HG02678 (cell line): ENCODE results near the gene PER3.
A peak's percentile ranks its signal among the peaks of the same experiment; 100 is the strongest.

Source experiments
- ATAC-seq: cut with Tn5 transposase; IDR thresholded peaks from one replicate; pipeline ENCODE4 v1.9.1; 2021; ENCODE audit warnings: mild to moderate bottlenecking, moderate library complexity; ENCODE audit not compliant: unreplicated experiment

PER3 gene

DNA sequence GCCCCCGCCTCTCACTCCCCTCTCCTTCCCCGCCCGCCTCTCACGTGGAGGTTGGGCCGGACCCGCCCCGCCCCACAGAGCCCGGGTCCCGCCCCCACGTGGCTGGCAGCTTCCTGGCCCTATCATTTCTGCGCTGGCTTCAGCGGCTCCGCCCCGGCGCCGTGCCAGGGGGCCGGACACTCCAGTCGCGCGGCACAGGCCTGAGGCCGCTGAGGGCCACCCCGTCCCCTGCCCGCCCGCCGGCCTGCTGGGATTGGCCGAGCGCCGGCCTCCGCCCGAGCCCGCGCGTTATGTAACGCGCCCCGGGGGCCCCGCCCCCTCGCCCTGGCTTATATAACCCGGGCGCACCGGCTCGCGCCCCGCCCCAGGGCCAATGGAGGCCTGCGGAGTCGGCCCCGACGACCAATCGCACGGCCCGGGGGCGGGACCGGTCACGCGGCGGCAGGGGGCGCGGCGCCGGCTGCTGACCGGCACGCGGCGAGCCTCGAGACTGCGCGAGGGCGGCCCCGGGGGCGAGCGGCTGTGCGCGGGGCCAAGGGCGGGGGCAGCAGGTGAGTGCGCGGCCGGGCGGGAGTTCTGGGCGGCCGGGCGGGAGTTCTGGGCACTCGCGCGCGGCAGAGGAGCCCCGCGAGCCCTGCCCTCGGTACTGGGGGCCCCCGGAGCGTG, at the start of gene PER3:
TSS of gene PER3 (plus strand) at position 466 of the 666 bp plus-strand sequence. CDS start 587 bp downstream, outside the sequence.
- peak; percentile 93 for ATAC-seq

DNA sequence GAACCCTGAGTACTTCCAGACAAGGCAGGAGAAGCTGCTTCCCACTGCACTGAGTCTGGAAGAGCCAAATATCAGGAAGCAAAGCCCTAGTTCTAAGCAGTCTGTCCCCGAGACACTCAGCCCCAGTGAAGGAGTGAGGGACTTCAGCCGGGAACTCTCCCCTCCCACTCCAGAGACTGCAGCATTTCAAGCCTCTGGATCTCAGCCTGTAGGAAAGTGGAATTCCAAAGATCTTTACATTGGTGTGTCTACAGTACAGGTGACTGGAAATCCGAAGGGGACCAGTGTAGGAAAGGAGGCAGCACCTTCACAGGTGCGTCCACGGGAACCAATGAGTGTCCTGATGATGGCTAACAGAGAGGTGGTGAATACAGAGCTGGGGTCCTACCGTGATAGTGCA, 46.0 kb upstream of the PER3 start:
- no peak for ATAC-seq

GRCh38 chr1:7743346-7743745, 40.7 kb upstream of the PER3 start:
- no peak for ATAC-seq

DNA sequence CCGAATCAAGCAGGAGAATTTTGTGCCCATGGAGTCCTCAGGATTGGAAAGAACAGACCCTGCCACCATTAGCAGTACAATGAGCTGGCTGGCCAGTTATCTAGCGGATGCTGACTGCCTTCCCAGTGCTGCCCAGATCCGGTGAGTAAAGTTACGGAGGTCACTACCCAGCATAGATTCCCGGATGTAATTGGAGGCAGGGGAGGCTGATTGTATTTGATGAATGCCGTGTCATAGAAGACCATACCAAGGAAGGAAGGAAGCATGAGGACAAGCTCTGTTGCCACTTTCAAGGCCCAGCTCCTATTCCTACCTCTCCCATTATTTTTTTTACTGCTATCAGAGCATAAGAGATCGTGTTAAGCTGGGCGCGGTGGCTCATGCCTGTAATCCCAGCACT, 39.2 kb upstream of the PER3 start:
- ATAC-seq = no peak

DNA sequence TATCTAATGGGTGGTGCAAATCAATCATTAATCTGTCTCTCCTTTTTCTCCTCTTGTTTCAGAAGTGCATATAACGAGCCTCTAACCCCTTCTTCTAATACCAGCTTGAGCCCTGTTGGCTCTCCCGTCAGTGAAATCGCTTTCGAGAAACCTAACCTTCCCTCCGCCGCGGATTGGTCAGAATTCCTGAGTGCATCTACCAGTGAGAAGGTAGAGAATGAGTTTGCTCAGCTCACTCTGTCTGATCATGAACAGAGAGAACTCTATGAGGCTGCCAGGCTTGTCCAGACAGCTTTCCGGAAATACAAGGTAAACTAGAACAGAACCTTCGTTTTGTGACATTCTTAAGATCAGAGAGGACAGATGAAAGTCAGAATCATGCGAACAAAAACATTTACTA, 38.3 kb upstream of the PER3 start:
- ATAC-seq = no peak

DNA sequence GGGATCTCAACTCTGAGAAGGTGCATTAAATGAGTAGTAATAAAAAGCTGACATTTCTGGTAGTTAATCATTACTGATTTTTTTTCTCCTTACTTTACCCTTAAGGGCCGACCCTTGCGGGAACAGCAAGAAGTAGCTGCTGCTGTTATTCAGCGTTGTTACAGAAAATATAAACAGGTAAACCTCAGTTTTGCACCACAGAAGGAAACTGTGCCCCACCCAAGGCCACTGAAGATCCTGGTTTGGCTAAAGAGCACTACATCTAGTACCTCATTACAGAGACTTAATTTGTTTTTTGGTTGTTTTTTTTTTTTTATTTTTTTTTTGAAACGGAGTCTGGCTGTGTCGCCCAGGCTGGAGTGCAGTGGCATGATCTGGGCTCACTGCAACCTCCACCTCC, 36.5 kb upstream of the PER3 start:
- no peak for ATAC-seq

GRCh38 chr1:7749126-7749525, 35.0 kb upstream of the PER3 start:
- no peak for ATAC-seq

DNA sequence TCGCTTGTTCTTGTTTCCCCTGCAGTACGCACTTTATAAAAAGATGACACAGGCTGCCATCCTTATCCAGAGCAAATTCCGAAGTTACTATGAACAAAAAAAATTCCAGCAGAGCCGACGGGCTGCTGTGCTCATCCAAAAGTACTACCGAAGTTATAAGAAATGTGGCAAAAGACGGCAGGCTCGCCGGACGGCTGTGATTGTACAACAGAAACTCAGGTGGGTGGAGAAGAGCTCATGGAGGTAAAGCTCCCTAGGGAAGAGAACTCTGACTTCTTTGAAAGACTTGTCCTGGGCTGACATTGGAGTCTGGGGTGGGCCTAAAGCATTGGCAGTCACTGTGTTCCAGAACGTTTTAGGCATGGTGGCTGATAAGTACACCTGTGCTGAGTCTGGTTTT, 32.9 kb upstream of the PER3 start:
- no peak for ATAC-seq

DNA sequence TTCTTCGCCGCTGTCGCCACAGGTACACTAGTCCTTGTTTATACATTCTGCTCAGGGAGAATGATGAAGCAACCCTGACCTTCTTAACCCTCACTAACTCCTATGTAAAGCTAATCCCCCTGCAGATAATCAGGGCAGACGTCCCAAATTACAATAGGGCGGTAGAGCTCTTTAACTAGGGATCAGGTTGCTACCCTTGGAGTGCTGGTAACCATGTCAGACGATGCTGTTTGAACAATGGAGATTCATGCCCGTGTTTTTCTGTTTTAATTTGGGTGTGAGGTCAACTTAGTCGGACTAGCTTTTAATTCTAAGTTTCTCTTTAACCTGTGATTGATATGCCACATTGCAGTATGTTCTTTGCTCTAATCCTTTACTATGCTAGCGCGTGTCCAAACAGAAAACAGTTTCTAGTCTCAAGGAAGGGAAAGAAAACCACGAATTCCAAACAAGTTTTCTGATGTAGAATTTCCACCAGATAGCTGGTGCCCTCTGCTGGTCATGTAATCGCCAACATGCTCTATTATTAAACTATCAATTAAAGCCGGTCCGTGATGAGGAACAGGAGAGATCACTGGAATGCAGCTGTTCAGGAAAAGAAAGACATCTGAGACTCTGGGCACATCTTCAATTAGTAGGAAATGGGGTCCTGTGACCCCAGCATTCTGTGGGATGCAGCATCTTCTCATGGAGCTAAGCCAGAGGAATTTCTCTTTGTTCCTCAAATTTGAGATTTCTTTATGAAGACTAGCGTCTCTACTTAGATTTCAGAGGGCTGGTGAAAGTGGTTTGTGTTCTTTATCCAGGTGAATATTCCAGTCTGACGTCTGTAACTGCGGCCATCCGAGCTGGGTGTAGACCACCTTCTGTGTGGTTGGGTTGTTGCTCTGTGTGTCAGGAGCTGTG, 31.3 kb upstream of the PER3 start:
- ATAC-seq = no peak

DNA sequence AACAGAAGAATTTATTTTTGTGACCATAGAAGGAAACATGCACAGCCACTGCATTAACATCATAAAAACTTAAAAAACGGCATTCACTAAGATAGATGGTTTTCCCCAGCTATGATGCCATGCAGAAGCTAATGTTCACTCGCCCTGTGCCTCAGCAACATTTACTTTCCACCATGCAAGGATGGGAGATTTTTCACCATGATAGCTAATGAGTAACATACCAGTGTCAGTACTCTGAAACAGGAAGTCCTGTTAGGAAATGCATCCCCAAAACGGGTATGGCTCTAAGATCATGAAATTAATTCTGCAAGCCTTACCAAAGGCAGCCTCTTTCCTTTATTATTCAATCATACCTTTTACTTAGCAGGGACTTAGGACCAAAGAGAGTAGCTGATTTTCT, 30.4 kb upstream of the PER3 start:
- no peak for ATAC-seq

- ATAC-seq = no peak
These were observed 29.9 kb upstream of the PER3 start for GRCh38 chr1:7754234-7754633.

DNA sequence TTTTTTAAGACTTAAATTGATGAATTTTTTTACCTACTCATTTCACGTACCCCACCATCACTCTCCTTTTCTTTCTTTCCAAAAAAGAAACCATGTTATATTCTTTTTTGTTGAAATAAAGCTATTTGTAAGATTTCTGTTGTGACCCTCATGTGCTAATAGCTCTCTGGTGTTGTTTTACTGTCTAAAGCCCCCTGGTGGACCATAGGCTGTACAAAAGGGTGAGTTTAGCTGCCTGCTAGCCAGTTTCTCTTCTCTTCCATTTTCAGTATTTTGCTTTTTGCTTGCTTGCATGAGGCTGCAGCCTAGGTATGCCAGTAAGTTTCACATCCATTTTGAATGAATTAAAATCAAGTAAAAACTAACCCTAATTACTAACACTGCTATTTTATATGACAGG, 28.6 kb upstream of the PER3 start:
- no peak for ATAC-seq

- ATAC-seq = no peak
These were observed 23.8 kb upstream of the PER3 start for GRCh38 chr1:7760245-7760644.

- ATAC-seq = no peak
These were observed 23.0 kb upstream of the PER3 start for GRCh38 chr1:7761103-7761502.

- ATAC-seq = no peak
These were observed 16.9 kb upstream of the PER3 start for GRCh38 chr1:7767176-7767575.

DNA sequence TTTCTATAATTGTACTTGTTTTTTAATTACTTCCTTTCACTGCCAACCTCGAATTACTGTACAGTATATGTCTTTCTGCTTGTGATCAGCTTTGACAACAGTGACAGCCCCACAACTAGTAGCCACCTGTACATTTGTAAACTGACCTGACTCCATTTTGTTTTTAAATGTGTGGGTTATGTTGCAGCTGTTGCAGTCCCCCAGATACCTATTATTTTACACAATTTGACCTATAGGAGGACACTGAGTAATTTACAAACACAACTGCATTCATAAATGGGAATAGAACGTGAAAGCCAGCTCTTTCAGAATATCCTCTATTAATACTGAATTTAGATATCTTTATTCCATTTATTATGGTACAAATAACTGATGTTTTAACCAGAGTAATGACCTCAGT, 15.5 kb upstream of the PER3 start:
- ATAC-seq = no peak

- ATAC-seq = no peak
These were observed 14.2 kb upstream of the PER3 start for GRCh38 chr1:7769673-7770412.

DNA sequence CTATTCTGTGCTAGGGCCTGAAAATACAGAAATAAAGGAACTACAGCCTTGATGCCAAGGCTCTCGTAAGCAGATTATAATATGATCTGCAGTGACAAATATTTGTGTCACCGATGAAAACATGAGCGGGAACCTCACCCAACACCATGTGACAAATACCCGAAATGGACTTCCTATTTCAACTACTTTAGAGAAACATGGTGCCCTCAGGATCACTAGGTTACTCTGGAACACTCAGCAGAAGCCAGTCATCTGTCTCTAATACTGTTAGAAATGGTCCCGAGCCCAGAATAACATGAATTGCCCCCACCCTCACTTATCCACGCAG, 13.5 kb upstream of the PER3 start:
- ATAC-seq = no peak

GRCh38 chr1:7770997-7771822, 12.9 kb upstream of the PER3 start, which contains the start of gene VAMP3:
VAMP3 (plus strand) TSS chr1:7771296; CDS start chr1:7771384, 88 bp downstream.
- ATAC-seq = peak; percentile 82

GRCh38 chr1:7771823-7772299, 12.2 kb upstream of the PER3 start:
- no peak for ATAC-seq

DNA sequence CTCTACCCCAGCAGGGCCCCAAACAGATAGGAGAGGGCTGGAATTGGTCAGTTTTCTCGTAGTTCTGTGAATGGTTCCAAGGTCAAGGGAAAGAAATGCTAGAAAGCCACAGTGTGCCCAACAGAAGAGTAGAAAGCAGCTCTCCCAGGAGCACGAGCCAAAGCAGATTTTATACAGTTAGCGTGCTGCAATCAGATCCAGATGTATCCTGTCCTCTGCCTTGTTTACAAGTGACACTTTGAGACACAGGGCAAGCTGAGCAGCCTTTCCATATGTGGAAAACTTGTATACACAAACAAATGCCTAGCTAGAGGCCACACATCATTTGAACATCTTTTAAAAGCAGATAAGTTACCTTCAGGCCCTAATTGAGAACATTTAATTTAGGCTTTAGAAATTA, 6.5 kb upstream of the PER3 start:
- ATAC-seq = no peak
